ENCODE results near the gene IL1RL2.

Gene IL1RL2

DNA sequence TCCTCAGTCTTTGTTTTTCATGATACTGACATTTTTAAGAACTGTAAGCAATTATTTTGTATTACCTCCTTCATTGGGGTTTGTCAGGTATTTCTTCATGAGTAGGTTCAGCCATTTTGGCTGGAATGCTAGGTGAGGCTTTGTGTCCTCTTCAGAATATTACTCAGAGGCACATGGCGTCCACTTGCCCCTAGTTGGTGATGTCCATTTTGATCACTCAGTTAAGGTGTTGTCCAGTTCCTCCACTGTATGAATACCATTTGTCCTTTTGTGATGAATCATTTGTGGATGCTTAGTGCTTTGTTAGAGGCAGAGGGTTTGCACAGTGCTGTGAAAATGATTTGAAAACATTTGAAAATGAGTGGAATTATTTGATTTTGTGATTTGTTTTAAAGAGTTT, 4.7 kb downstream of the IL1RL2 start:
- DNase-seq, result no peak
- H3K4me3 ChIP-seq (ENCODE audit: insufficient read depth, low read depth, low read length, poor library complexity, severe bottlenecking), result no peak overlapping the region

DNA sequence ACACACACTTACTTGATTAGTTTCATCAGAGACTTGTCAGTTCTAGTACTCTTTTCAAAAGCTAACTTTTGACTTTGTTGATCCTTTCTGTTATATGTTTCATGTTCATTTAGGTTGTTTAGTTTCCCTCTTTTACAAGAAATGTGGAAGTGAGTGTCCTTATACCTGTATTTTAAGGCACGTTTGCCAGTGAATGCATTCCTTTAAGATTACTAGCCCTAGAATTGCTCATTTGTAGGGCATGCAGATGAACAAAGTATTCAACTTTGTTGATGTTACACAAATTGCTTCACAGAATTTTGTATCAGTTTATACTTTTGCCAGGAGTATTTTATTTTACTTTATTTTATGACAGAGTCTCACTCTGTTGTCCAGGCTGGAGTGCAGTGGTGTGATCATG, 6.3 kb downstream of the IL1RL2 start:
- no peak for DNase-seq
- no peaks in the 10 kb centered on the region for H3K9me3 ChIP-seq (ENCODE audit: control insufficient read depth, low read length)
- H3K4me3 ChIP-seq (ENCODE audit: insufficient read depth, low read depth, low read length, poor library complexity, severe bottlenecking), result no peak overlapping the region
- H3K4me1 ChIP-seq (ENCODE audit: control insufficient read depth, insufficient read depth, low read length, poor library complexity, severe bottlenecking), result no peaks in the 10 kb centered on the region
- H3K27me3 ChIP-seq (replicated peaks; ENCODE audit: control insufficient read depth, insufficient read depth, low read length, poor library complexity, severe bottlenecking), result no peaks in the 10 kb centered on the region
- H3K27ac ChIP-seq (ENCODE audit: insufficient read depth, low read length, poor library complexity, severe bottlenecking), result no peak overlapping the region
- no peaks in the 10 kb centered on the region for H3K36me3 ChIP-seq (ENCODE audit: control insufficient read depth, insufficient read depth, low read length)

More for the DNA sequence above, 4.7 kb downstream of the IL1RL2 start:
- Histone ChIP-seq H3K27ac (ENCODE audit: insufficient read depth, low read length, poor library complexity, severe bottlenecking) (no peak overlapping the region), H3K27me3 (replicated peaks; ENCODE audit: control insufficient read depth, insufficient read depth, low read length, poor library complexity, severe bottlenecking) (no peaks in the 10 kb centered on the region), H3K4me1 (ENCODE audit: control insufficient read depth, insufficient read depth, low read length, poor library complexity, severe bottlenecking) (no peaks in the 10 kb centered on the region), H3K36me3 (ENCODE audit: control insufficient read depth, insufficient read depth, low read length) (no peaks in the 10 kb centered on the region), H3K9me3 (ENCODE audit: control insufficient read depth, low read length) (no peaks in the 10 kb centered on the region)

DNA sequence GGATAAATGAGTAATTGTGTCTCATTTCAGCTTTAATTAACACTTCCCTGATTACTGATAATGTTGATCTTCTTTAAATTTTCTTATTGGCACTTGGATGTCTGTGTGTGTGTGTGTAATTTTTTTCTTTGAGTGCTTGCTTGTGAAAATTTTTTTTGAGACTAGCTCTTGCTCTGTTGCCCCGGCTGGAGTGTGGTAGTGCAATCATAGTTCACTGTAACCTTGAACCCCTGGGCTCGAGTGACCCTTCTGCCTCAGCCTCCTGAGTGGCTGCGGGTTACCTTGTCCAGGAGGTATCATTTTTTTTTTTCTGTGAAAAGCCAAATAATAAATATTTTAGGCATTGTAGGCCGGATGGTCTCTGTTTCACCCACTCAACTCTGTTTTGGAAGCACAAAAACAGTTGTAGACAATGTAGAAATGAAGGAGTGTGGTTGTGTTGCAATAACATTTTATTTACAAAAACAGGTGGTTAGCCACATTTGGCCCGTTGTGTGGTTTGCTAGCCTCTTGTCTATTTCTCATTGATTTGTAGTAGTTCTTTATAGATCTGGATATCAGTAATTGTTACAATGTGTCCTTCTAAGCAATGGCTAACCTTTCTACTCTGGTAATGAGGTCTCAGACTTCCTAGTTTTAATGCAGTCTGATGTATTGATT, 7.9 kb downstream of the IL1RL2 start:
- Histone ChIP-seq H3K36me3 (ENCODE audit: control insufficient read depth, insufficient read depth, low read length) (no peaks in the 10 kb centered on the region), H3K27ac (ENCODE audit: insufficient read depth, low read length, poor library complexity, severe bottlenecking) (no peak overlapping the region), H3K9me3 (ENCODE audit: control insufficient read depth, low read length) (no peaks in the 10 kb centered on the region), H3K4me1 (ENCODE audit: control insufficient read depth, insufficient read depth, low read length, poor library complexity, severe bottlenecking) (no peaks in the 10 kb centered on the region), H3K4me3 (ENCODE audit: insufficient read depth, low read depth, low read length, poor library complexity, severe bottlenecking) (no peak overlapping the region), H3K27me3 (replicated peaks; ENCODE audit: control insufficient read depth, insufficient read depth, low read length, poor library complexity, severe bottlenecking) (no peaks in the 10 kb centered on the region)
- DNase-seq, result no peak

DNA sequence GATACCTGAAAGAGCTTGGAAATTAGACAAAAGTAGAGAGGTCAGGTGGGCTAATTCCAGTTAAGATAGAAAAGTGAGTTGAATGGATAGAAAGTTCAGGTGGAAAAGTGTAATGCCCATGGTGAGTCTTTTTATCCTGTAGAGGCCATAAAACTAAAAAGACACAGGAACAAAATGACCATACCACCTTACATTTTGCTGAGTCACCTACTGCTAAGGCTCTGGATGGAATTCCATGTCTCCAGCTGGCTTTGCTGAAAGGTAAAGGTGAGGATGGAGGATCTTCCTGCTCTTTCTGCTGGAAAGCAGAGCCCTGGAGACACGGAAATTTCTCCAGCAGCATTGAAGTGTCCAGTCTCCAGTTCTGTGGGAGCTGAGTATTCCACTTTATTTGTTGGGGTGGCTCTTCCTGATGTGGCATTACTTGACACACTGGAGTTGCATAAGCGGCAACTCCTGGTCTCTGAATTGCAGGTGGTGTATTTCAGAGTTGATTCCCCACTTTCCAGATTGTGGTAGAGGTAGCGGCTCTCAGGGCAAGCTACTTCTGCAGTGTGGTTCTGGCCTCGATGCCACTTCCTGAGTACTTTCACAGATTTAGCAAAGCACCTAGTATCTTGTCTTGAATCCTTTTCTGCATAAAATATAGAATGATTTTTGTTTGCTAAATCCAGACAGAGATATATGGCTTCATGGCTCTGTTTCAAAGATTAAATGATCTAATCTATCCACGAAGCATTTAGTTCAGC, 10.7 kb downstream of the IL1RL2 start:
- no peak for DNase-seq
- H3K4me3 ChIP-seq (ENCODE audit: insufficient read depth, low read depth, low read length, poor library complexity, severe bottlenecking), result no peak overlapping the region

DNA sequence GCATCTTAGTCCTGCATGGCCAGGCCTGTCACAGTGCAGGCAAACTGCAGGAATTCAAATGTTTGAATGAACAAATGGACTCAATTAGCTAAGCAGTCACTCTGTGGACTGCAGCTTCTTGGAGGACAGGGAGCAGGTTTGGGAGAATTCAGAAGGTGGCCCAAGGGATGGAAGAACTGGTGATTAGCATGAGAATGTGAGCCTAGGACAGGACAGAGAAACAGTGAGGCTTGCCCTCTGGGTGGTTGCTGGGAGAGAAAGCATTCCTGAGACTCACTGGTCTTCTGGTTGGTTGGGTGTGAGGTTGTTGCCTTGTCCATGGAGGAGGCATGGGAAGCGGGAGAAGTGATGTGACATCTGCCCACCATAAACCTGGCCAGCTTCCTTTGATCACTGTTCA, 13.7 kb downstream of the IL1RL2 start:
- no peaks in the 10 kb centered on the region for H3K9me3 ChIP-seq (ENCODE audit: control insufficient read depth, low read length)
- H3K27ac ChIP-seq (ENCODE audit: insufficient read depth, low read length, poor library complexity, severe bottlenecking), result no peak overlapping the region
- no peaks in the 10 kb centered on the region for H3K36me3 ChIP-seq (ENCODE audit: control insufficient read depth, insufficient read depth, low read length)
- no peaks in the 10 kb centered on the region for H3K27me3 ChIP-seq (replicated peaks; ENCODE audit: control insufficient read depth, insufficient read depth, low read length, poor library complexity, severe bottlenecking)
- no peak for DNase-seq
- H3K4me1 ChIP-seq (ENCODE audit: control insufficient read depth, insufficient read depth, low read length, poor library complexity, severe bottlenecking), result no peaks in the 10 kb centered on the region
- no peak overlapping the region for H3K4me3 ChIP-seq (ENCODE audit: insufficient read depth, low read depth, low read length, poor library complexity, severe bottlenecking)

More for the DNA sequence above, 10.7 kb downstream of the IL1RL2 start:
- H3K9me3 ChIP-seq (ENCODE audit: control insufficient read depth, low read length), result no peaks in the 10 kb centered on the region
- no peaks in the 10 kb centered on the region for H3K36me3 ChIP-seq (ENCODE audit: control insufficient read depth, insufficient read depth, low read length)
- no peaks in the 10 kb centered on the region for H3K4me1 ChIP-seq (ENCODE audit: control insufficient read depth, insufficient read depth, low read length, poor library complexity, severe bottlenecking)
- H3K27ac ChIP-seq (ENCODE audit: insufficient read depth, low read length, poor library complexity, severe bottlenecking), result no peak overlapping the region
- H3K27me3 ChIP-seq (replicated peaks; ENCODE audit: control insufficient read depth, insufficient read depth, low read length, poor library complexity, severe bottlenecking), result no peaks in the 10 kb centered on the region

DNA sequence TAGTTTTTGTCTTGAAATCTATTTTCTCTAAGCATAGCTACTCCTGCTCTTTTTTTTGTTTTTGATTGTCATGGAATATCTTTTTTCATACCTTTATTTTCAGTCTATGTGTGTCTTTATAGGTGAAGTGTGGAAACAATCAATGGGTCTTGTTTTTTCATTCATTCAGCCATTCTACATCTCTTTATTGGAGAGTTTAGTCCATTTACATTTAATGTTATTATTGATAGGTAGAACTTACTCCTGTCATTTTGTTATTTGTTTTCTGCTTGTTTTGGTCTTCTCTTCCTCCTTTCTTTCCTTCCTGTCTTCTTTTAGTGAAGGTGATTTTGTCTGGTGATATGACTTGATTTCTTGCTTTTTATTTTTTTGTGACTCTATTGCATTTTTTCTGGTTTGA, 17.8 kb downstream of the IL1RL2 start:
- no peaks in the 10 kb centered on the region for H3K36me3 ChIP-seq (ENCODE audit: control insufficient read depth, insufficient read depth, low read length)
- no peak overlapping the region for H3K4me3 ChIP-seq (ENCODE audit: insufficient read depth, low read depth, low read length, poor library complexity, severe bottlenecking)
- H3K4me1 ChIP-seq (ENCODE audit: control insufficient read depth, insufficient read depth, low read length, poor library complexity, severe bottlenecking), result no peaks in the 10 kb centered on the region
- H3K9me3 ChIP-seq (ENCODE audit: control insufficient read depth, low read length), result no peaks in the 10 kb centered on the region
- H3K27ac ChIP-seq (ENCODE audit: insufficient read depth, low read length, poor library complexity, severe bottlenecking), result no peak overlapping the region
- no peak for DNase-seq
- no peaks in the 10 kb centered on the region for H3K27me3 ChIP-seq (replicated peaks; ENCODE audit: control insufficient read depth, insufficient read depth, low read length, poor library complexity, severe bottlenecking)

DNA sequence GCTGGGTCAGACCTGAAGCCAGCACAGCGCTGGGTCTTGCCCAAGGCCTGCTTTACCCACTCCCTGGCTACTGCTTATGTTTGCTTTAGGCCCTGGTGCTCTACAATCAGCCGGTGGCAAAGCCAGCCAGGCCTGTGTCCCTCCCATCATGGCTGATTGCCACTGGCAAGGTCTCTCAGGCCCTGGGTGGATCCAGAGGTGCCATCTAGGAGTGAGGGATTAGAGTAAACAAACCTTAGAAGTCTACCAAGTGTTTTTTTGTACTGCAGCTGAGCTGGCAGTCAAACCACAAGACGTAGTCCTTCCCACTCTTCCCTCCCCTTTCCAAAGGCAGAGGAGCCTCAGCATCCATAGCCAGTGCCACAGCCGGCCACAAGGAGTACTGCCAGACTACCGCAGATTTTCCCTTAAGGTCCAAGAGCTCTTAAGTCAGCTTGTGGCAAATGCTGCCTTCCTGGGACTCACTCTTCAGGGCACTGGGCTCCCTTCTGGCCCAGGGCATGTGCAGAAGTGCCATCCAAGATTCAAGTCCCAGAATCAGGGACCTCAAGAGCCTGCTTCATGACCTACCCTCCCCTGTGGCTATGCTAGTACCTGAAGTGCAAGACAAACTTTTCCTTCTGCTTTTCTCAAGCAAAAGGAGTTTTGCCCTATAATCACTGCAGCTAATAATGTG, 20.0 kb downstream of the IL1RL2 start:
- no peak overlapping the region for H3K27ac ChIP-seq (ENCODE audit: insufficient read depth, low read length, poor library complexity, severe bottlenecking)
- no peak for DNase-seq
- no peaks in the 10 kb centered on the region for H3K9me3 ChIP-seq (ENCODE audit: control insufficient read depth, low read length)
- no peaks in the 10 kb centered on the region for H3K4me1 ChIP-seq (ENCODE audit: control insufficient read depth, insufficient read depth, low read length, poor library complexity, severe bottlenecking)
- H3K4me3 ChIP-seq (ENCODE audit: insufficient read depth, low read depth, low read length, poor library complexity, severe bottlenecking), result no peak overlapping the region
- H3K27me3 ChIP-seq (replicated peaks; ENCODE audit: control insufficient read depth, insufficient read depth, low read length, poor library complexity, severe bottlenecking), result no peaks in the 10 kb centered on the region
- no peaks in the 10 kb centered on the region for H3K36me3 ChIP-seq (ENCODE audit: control insufficient read depth, insufficient read depth, low read length)

DNA sequence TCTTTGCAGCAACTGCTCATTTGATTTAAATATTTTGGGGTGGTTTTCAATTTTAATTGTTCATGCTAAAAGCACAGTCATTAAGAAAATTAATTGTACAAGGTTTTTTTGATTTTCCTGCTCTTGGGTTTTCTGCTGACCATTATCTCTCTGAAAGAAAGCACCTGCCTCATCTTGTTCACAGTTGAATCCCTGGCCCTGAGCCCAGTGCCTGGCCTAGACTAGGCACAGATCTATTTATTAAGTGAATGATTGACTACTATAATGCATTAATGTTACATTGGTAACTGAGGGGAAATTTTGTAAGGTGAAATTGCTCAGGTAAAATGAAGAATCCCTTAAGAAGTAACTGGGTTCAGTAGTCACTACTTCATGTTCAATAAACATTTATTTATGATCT, 22.0 kb downstream of the IL1RL2 start:
- Histone ChIP-seq H3K36me3 (ENCODE audit: control insufficient read depth, insufficient read depth, low read length) (no peaks in the 10 kb centered on the region), H3K27me3 (replicated peaks; ENCODE audit: control insufficient read depth, insufficient read depth, low read length, poor library complexity, severe bottlenecking) (no peaks in the 10 kb centered on the region), H3K27ac (ENCODE audit: insufficient read depth, low read length, poor library complexity, severe bottlenecking) (no peak overlapping the region), H3K4me1 (ENCODE audit: control insufficient read depth, insufficient read depth, low read length, poor library complexity, severe bottlenecking) (no peaks in the 10 kb centered on the region), H3K9me3 (ENCODE audit: control insufficient read depth, low read length) (no peaks in the 10 kb centered on the region), H3K4me3 (ENCODE audit: insufficient read depth, low read depth, low read length, poor library complexity, severe bottlenecking) (no peak overlapping the region)
- no peak for DNase-seq

DNA sequence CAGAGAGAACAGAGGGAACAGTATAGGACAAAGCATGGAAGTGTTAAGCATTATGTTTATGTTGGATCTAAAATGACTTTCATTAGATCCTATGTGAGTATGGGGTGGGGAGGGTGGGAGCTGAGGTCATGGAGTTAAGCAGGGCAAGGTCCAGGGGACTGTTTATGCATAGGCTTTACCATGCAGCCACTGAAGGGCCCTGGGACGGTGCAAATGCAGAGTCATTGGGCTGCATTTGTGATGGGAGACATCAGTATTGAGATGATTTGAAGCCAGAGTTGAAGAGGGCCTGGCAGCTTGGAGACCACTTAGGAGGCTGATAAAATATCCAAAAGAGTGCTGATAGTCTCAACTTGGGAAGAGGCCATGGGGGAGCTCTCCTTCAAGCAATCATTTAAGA, 22.7 kb downstream of the IL1RL2 start:
- Histone ChIP-seq H3K4me3 (ENCODE audit: insufficient read depth, low read depth, low read length, poor library complexity, severe bottlenecking) (no peak overlapping the region), H3K9me3 (ENCODE audit: control insufficient read depth, low read length) (no peaks in the 10 kb centered on the region), H3K36me3 (ENCODE audit: control insufficient read depth, insufficient read depth, low read length) (no peaks in the 10 kb centered on the region), H3K27ac (ENCODE audit: insufficient read depth, low read length, poor library complexity, severe bottlenecking) (no peak overlapping the region), H3K4me1 (ENCODE audit: control insufficient read depth, insufficient read depth, low read length, poor library complexity, severe bottlenecking) (no peaks in the 10 kb centered on the region), H3K27me3 (replicated peaks; ENCODE audit: control insufficient read depth, insufficient read depth, low read length, poor library complexity, severe bottlenecking) (no peaks in the 10 kb centered on the region)
- no peak for DNase-seq

DNA sequence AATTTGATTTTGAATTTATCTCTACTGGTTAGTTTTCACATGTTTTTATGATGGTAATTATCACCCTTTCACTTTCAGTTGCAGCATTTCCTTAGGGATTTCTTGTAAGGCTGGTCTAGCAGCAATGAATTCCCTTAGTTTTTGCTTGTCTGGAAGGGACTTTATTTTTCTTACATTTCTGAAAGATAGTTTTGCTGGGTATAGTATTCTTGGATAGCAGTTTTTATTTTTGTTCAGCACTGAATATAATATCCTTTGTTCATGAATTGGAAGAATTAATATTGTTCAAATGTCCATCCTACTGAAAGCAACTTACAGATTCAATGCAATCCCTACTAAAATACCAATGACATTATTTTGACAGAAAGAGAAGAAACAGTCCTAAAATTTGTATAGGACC, 30.2 kb downstream of the IL1RL2 start:
- no peak for DNase-seq
- no peak overlapping the region for H3K4me3 ChIP-seq (ENCODE audit: insufficient read depth, low read depth, low read length, poor library complexity, severe bottlenecking)
- H3K27me3 ChIP-seq (replicated peaks; ENCODE audit: control insufficient read depth, insufficient read depth, low read length, poor library complexity, severe bottlenecking), result no peaks in the 10 kb centered on the region
- H3K9me3 ChIP-seq (ENCODE audit: control insufficient read depth, low read length), result peaks cover 15% of the 10 kb centered on the region
- peaks cover 9% of the 10 kb centered on the region for H3K4me1 ChIP-seq (ENCODE audit: control insufficient read depth, insufficient read depth, low read length, poor library complexity, severe bottlenecking)
- no peaks in the 10 kb centered on the region for H3K36me3 ChIP-seq (ENCODE audit: control insufficient read depth, insufficient read depth, low read length)
- no peak overlapping the region for H3K27ac ChIP-seq (ENCODE audit: insufficient read depth, low read length, poor library complexity, severe bottlenecking)

All from effector memory CD4-positive, alpha-beta T cell (primary cell).